Muscle layer of colon (tissue), 2 donors: ENCODE results near the gene DCX.

Experiments
- H3K27ac ChIP-seq: one replicate; pipeline ENCODE4 v1.7.0; 2013; ENCODE audit warnings: low read depth, mild to moderate bottlenecking, low read length, moderate library complexity
- H3K27me3 ChIP-seq, 2 donors: one replicate each; pipeline ENCODE4 v1.7.0; 2013; ENCODE audit warnings: low read length in 2 of 2, mild to moderate bottlenecking in 2 of 2; ENCODE audit not compliant: insufficient read depth in 2 of 2, control insufficient read depth in 1 of 2
- H3K36me3 ChIP-seq: one replicate; pipeline ENCODE4 v1.7.0; 2013; ENCODE audit warnings: mild to moderate bottlenecking, low read length; ENCODE audit not compliant: insufficient read depth
- H3K4me1 ChIP-seq: one replicate; pipeline ENCODE4 v1.7.0; 2013; ENCODE audit warnings: mild to moderate bottlenecking, low read length; ENCODE audit not compliant: insufficient read depth
- H3K4me3 ChIP-seq, 2 donors: one replicate each; pipeline ENCODE4 v1.7.0; 2013; ENCODE audit warnings: low read length in 2 of 2, low read depth in 1 of 2, mild to moderate bottlenecking in 1 of 2, moderate library complexity in 1 of 2
- H3K9ac ChIP-seq: one replicate; pipeline ENCODE4 v1.7.0; 2013; ENCODE audit warnings: low read length
- H3K9me3 ChIP-seq: one replicate; pipeline ENCODE4 v1.7.0; 2013; ENCODE audit warnings: mild to moderate bottlenecking, low read length
- donor health status: abdominal sarcoma.
- donor health status: Adenocarcinoma of cecum.

Gene DCX

DNA sequence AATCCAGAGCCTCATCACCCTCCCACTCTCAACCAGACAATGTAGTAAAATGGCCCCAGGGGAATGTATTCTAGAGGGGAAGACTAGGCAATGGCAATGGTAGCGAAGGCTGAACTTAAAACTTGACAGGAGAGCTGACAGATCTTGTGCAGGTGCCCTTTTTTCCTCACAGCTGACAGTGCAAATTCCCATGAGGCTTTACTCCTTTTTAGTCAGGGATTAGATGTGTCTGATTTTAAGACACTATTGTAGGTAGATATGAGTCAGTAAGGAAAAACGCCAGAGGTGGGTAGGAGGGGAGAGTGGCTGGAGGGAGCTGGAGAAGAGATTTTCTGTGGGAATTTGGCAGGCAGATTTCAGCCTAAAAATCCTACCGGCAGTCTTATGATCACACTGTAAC is 152.4 kb downstream of the DCX start:
- Histone ChIP-seq H3K27ac (no peak overlapping the region), H3K36me3 (no peaks in the 10 kb centered on the region), H3K27me3 (peaks cover 0 to 13% of the 10 kb centered on the region in 2 donors), H3K4me3 (no peak overlapping the region), H3K9ac (no peak overlapping the region), H3K4me1 (no peaks in the 10 kb centered on the region), H3K9me3 (no peaks in the 10 kb centered on the region)

DNA sequence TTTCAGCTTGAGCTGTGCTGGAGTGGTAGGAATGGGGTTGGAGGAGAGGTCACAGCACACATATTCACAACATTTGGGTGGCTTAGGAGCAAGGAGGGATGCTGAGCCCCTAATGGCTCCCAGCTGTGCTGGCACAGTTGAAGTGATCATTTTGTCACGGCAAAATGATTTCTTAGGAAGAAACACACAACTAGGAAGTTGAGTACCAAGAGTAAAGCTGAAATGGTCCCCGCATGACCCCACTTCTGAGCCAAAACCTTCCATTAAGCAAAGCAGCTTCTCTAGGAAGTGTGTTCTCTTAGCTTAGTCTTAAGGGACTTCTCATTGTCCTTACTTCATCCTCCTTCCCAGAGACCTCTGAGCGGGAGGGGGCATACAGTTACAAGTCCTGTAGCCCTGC is 154.3 kb downstream of the DCX start:
- Histone ChIP-seq H3K4me3 (no peak overlapping the region), H3K9ac (no peak overlapping the region), H3K36me3 (no peaks in the 10 kb centered on the region), H3K27ac (no peak overlapping the region), H3K4me1 (no peaks in the 10 kb centered on the region), H3K27me3 (peaks cover 0 to 13% of the 10 kb centered on the region in 2 donors), H3K9me3 (no peaks in the 10 kb centered on the region)

DNA sequence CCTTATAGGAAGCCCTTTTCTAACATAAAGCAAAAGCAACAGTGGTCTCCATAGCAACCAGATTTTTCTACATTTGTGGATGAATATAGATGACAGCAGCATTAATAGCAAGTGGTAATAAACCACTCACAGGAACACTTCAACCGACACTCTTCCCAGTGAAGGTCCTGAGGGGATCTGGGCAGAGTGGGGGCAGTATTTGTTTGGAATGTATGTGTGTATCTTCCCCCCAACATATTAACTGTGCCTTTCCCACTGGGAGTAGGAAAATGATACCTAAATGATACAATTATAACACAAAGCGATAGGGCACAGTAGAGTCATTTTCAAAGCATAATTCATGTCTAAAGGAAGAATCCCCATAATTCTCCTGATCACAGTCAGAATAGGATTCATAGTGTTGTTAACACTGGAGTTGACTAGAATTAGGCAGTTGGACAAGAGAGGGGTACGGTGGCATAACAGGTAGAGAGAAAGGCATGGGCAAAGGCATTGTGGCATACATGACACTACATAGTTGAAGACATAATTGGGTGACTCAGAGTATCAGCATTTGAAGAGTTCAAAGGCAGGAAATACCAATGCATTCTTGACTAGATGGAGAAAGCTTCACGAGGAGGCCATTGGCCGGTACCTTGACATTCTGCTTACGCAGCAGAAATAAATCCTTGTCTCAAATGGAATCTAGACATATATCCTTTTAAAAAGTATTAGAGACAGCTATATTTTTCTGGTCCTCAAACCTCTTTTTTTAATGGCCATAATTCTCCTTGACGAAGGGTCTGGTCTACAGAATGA is 156.9 kb downstream of the DCX start:
- H3K9ac ChIP-seq, result no peak overlapping the region
- H3K9me3 ChIP-seq, result no peaks in the 10 kb centered on the region
- H3K27ac ChIP-seq, result no peak overlapping the region
- no peak overlapping the region for H3K4me3 ChIP-seq
- no peaks in the 10 kb centered on the region for H3K36me3 ChIP-seq
- no peaks in the 10 kb centered on the region for H3K4me1 ChIP-seq
- peaks cover 0 to 8% of the 10 kb centered on the region in 2 donors for H3K27me3 ChIP-seq

DNA sequence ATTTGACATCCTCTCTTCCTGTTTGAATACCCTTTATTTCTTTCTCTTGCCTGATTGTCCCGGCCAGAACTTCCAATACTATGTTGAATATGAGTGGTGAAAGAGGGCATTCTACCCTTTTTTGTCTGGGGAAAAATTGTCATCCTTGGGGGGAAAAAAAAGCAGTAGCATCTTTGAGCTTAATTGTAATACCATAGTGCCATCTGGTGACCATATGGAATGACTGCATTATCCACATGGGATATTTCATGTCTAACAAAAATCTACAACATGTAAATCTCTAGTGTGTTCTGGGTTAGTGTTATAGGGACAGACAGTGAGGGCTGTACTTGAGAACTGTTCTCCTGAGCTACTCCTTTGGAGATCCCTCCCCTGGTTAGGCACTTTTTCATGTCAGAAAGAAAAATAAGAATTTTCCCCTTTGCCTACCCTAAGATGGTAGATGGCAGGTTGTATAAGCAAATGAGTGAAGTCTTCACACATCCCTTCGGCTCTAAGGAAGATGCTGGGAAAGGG is 167.7 kb downstream of the DCX start:
- H3K9ac ChIP-seq, result no peak overlapping the region
- no peaks in the 10 kb centered on the region for H3K9me3 ChIP-seq
- no peak overlapping the region for H3K4me3 ChIP-seq
- no peaks in the 10 kb centered on the region for H3K27me3 ChIP-seq
- H3K27ac ChIP-seq, result no peak overlapping the region
- no peaks in the 10 kb centered on the region for H3K36me3 ChIP-seq
- H3K4me1 ChIP-seq, result no peaks in the 10 kb centered on the region
